Measurements from ENCODE around the gene ASZ1.

ASZ1 gene

GRCh38 chr7:117346161-117346560 is 81.1 kb downstream of the ASZ1 start:
- no peak for DNase-seq (ENCODE audit: low read depth in 2 of 2)

- DNase-seq (ENCODE audit: low read depth in 2 of 2) = no peak
These were observed 89.3 kb downstream of the ASZ1 start for GRCh38 chr7:117338020-117338419.

GRCh38 chr7:117333168-117333567 is 94.1 kb downstream of the ASZ1 start:
- DNase-seq (ENCODE audit: low read depth in 2 of 2) = no peak

- no peak for DNase-seq (ENCODE audit: low read depth in 2 of 2)
These were observed 95.3 kb downstream of the ASZ1 start for GRCh38 chr7:117332031-117332430.

GRCh38 chr7:117325836-117326235 is 101.5 kb downstream of the ASZ1 start:
- DNase-seq (ENCODE audit: low read depth in 2 of 2) = no peak

- DNase-seq (ENCODE audit: low read depth in 2 of 2) = no peak
These were observed 102.3 kb downstream of the ASZ1 start for GRCh38 chr7:117324960-117325359.

GRCh38 chr7:117323851-117324711 is 103.2 kb downstream of the ASZ1 start:
- DNase-seq (ENCODE audit: low read depth in 2 of 2) = no peak

GRCh38 chr7:117323305-117323850 is 103.9 kb downstream of the ASZ1 start:
- no peak for DNase-seq (ENCODE audit: low read depth in 2 of 2)

GRCh38 chr7:117322741-117323304 is 104.5 kb downstream of the ASZ1 start, which contains the start of gene WNT2:
TSS of gene WNT2 (minus strand) at chr7:117323058. CDS start at chr7:117322989, 69 bp downstream.
- DNase-seq (ENCODE audit: low read depth in 2 of 2) = no peak

- no peak for DNase-seq (ENCODE audit: low read depth in 2 of 2)
These were observed 106.8 kb downstream of the ASZ1 start for GRCh38 chr7:117320523-117320922.

GRCh38 chr7:117319181-117319580 is 108.1 kb downstream of the ASZ1 start:
- no peak for DNase-seq (ENCODE audit: low read depth in 2 of 2)

GRCh38 chr7:117313582-117313981 is 113.7 kb downstream of the ASZ1 start:
- DNase-seq (ENCODE audit: low read depth in 2 of 2) = no peak
